Measurements from ENCODE around the gene CDH4. TPM values are rescaled to one million over a fixed set of nuclear protein-coding genes. Genes with fewer than 3 reads are reported as not detected.

The CDH4 gene
- total and polyA plus RNA-seq, 2 of the 8 experiments (the other 6 are each of a cell fraction or from before 2014, with no cell fraction given) = 4.3 to 7.9 TPM

GRCh38 chr20:61233590-61233989, 18.5 kb upstream of the CDH4 start (continued):
- TF ChIP-seq, protein P1, sequence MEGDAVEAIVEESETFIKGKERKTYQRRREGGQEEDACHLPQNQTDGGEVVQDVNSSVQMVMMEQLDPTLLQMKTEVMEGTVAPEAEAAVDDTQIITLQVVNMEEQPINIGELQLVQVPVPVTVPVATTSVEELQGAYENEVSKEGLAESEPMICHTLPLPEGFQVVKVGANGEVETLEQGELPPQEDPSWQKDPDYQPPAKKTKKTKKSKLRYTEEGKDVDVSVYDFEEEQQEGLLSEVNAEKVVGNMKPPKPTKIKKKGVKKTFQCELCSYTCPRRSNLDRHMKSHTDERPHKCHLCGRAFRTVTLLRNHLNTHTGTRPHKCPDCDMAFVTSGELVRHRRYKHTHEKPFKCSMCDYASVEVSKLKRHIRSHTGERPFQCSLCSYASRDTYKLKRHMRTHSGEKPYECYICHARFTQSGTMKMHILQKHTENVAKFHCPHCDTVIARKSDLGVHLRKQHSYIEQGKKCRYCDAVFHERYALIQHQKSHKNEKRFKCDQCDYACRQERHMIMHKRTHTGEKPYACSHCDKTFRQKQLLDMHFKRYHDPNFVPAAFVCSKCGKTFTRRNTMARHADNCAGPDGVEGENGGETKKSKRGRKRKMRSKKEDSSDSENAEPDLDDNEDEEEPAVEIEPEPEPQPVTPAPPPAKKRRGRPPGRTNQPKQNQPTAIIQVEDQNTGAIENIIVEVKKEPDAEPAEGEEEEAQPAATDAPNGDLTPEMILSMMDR (IDR thresholded peaks at IDR 0.05; ENCODE audit: control extremely low read depth in 1 of 3, insufficient read depth in 1 of 3, low read depth in 1 of 3, low read length in 3 of 3) = no peak

Data from H1 (cell line).